Dendritic cell treated with granulocyte-macrophage colony-stimulating factor and Interleukin-4, amounts not matched to agents 40 ng/mL and 50 ng/mL, for 4 days (primary cell): ENCODE results near the gene ITPRID2.

Experiments used
- H3K27ac Mint-ChIP-seq: one replicate; pipeline ENCODE4 v1.8.0; 2022; ENCODE audit warnings: mild to moderate bottlenecking, mixed read lengths
- H3K27me3 Mint-ChIP-seq: one replicate; pipeline ENCODE4 v1.8.0; 2022; ENCODE audit warnings: mild to moderate bottlenecking, mixed read lengths
- H3K36me3 Mint-ChIP-seq: one replicate; pipeline ENCODE4 v1.8.0; 2022; ENCODE audit warnings: low read depth, mixed read lengths
- H3K4me1 Mint-ChIP-seq: one replicate; pipeline ENCODE4 v1.8.0; 2022; ENCODE audit warnings: low read depth, mixed read lengths
- H3K4me3 Mint-ChIP-seq: one replicate; pipeline ENCODE4 v1.8.0; 2022; ENCODE audit warnings: mild to moderate bottlenecking, moderate library complexity, mixed read lengths
- H3K9me3 Mint-ChIP-seq: one replicate; pipeline ENCODE4 v1.8.0; 2022; ENCODE audit warnings: mixed read lengths
- intact Hi-C: fragments of 100-400 bp; cut with micrococcal nuclease; formaldehyde crosslinking; loops from one replicate; pipeline ENCODE4 v1.15.0; 2022

The ITPRID2 gene

DNA sequence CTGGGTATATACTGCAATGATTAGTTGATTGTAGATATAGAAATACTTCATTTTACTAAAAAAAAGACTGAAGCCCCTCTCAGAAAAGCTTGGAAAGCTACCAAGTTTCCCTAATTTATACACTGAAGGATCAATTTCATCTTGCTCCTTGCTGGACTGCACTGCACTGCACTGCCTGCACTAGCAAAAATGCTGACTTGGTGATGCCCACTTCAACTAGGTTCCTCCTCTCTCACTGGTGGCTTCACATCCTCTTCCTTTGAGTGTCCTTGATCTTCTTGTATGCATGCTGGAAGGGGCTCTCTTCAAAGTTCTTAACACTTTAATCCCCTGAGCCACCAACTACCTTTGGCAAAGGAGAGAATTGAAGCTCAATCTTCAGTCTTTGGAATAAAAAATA is 31.7 kb upstream of the ITPRID2 start:
- no peaks in the 10 kb centered on the region for H3K9me3 Mint-ChIP-seq
- no peak overlapping the region for H3K4me3 Mint-ChIP-seq
- no peak overlapping the region for H3K27ac Mint-ChIP-seq
- H3K27me3 Mint-ChIP-seq = no peaks in the 10 kb centered on the region
- peaks cover 6% of the 10 kb centered on the region for H3K4me1 Mint-ChIP-seq
- H3K36me3 Mint-ChIP-seq = no peaks in the 10 kb centered on the region
- intact Hi-C loops = no loop called here

DNA sequence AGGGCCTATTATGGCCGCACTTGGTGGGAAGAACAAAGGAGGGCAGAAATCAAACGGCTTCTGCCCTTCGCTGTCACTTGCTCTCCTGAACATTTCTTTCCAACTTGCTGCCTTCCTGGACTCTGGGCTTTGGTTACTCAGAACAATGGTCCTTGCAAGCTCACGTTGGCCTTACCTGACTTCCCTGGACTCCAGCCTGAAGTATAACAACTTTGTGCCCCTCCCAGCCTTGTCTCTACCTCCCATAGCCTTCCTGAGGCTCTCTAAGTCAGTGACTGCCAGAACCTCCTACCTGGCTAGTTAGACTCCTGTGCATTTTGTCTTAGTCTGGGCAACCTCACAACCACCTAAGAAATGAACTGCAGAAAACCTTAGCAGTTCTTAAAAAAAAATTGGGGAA is 30.2 kb upstream of the ITPRID2 start:
- Mint-ChIP-seq H3K27ac (no peak overlapping the region), H3K27me3 (no peaks in the 10 kb centered on the region), H3K9me3 (no peaks in the 10 kb centered on the region), H3K4me3 (no peak overlapping the region), H3K36me3 (no peaks in the 10 kb centered on the region), H3K4me1 (peaks cover 6% of the 10 kb centered on the region)
- intact Hi-C loops = no loop called here

DNA sequence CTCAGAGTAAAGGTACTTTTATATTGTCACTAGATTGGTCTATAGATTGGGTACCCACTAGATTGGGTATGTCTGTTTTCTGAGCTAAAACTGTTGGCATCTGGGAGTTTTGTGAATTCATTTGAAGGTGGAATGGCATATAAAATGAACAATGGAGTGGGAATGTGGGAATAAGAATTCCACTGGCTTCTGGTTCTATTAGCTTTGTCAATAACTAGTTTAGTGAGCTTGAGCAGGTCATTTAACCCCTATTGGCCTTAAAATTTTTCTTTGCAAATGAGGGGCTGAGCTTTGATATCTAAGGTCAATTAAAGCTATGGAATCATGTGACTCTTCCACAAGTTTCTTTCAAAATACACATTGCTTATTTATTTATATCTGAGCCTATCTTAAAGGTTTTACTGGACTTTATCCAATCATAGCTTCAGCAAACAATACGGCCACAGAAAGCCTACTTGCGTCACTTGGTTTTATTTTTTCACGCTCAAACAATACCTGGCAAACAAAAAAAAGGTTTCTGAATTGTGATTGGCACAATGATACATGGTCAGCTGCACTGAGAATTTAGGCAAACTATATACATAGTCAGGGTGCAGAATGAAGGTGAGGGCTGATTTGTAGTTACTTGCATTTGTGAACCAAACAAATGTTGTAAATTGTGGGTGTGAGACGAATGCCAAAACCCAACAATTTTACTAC is 28.8 kb upstream of the ITPRID2 start:
- H3K27me3 Mint-ChIP-seq = no peaks in the 10 kb centered on the region

DNA sequence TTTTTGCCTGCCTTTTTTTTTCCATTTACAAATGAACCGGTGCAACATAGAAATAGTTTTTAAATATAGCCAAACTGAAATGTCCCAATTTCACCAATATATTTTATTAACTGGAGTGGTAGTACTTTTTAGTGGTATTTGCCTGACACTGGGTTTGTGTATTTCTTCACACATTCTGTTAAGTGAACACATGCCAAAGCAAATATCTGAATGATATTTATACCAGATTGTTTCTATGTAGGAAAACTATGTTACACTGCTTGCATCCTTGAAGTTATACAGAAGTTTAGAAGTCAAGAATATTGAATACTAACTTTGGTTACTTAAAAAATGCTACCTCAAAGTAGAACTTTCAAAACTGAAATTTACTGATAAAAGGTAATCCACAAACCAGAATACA is 19.4 kb upstream of the ITPRID2 start:
- Mint-ChIP-seq H3K4me1 (no peaks in the 10 kb centered on the region), H3K27me3 (no peaks in the 10 kb centered on the region), H3K27ac (no peak overlapping the region), H3K9me3 (no peaks in the 10 kb centered on the region), H3K36me3 (no peaks in the 10 kb centered on the region), H3K4me3 (no peak overlapping the region)
- intact Hi-C loops = no loop called here

More for the DNA sequence above, 28.8 kb upstream of the ITPRID2 start:
- Mint-ChIP-seq H3K4me3 (no peak overlapping the region), H3K9me3 (no peaks in the 10 kb centered on the region), H3K4me1 (peaks cover 6% of the 10 kb centered on the region), H3K36me3 (no peaks in the 10 kb centered on the region), H3K27ac (no peak overlapping the region)
- intact Hi-C loops = no loop called here

DNA sequence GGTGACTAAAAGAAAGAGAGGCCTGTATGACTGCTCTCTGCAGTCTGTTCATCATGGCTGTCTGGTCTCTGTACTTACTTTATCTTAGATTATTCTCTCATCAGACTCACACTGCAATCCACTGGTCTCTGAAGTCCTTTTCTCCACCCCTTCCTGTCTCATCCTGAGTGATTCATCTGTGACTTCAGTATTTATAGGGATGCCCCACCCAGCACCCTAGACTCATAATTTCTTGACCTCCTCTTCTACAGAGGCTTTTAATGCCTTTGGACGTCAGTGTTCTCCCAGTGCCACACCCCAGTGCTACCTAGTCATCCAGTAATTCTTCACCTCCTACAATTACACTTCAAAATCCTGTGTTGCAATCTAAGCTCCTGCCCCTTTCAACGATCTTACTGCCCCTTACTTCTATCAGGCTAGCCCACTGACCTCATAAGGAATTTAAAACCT is 14.9 kb upstream of the ITPRID2 start:
- Mint-ChIP-seq H3K4me1 (no peaks in the 10 kb centered on the region), H3K4me3 (no peak overlapping the region), H3K36me3 (no peaks in the 10 kb centered on the region), H3K27ac (no peak overlapping the region), H3K9me3 (no peaks in the 10 kb centered on the region), H3K27me3 (no peaks in the 10 kb centered on the region)
- intact Hi-C loops = no loop called here

DNA sequence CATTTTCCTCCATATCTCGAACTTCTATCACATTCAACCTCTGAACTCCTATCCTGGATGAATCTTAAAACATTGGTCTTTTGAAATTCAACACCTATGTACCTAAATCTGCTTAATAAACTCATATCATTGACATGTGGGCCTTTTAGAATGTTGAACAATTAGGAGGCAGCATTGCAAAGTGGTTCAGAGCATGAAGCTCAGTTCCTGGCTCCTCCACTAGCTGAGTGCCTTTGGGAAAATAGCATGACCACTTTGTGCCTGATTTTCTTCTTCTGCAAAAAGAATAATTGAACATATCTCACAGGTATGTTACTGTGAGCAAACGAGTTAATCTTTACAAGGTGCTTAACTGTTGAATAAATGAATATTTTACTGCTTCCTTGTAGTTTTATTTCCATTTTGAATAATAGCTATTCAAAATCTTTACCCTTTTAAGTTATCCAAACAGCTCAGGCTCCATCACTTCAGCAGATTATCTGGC is 14.3 kb upstream of the ITPRID2 start:
- no peaks in the 10 kb centered on the region for H3K36me3 Mint-ChIP-seq
- H3K4me3 Mint-ChIP-seq = no peak overlapping the region
- no peak overlapping the region for H3K27ac Mint-ChIP-seq
- no peaks in the 10 kb centered on the region for H3K27me3 Mint-ChIP-seq
- intact Hi-C loops = no loop called here
- no peaks in the 10 kb centered on the region for H3K9me3 Mint-ChIP-seq
- H3K4me1 Mint-ChIP-seq = no peaks in the 10 kb centered on the region

DNA sequence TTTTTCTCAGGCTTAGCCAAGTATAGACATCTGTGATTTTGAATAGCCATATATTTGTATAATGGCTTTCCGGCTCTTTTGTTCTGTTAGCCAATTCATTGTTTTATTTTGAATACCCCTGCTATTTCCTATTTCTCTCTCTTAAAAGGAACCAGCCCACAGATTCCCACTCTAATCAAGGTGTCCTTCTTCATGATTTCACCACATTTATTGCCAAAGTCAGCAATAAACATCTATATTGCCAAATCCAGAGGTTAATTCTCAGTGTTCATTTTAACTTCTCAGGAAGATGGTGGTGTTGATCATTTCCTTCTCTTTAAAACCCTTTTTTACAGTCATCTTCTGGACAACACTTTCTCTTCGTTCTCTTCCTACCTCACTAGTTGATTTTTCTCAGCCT is 13.1 kb upstream of the ITPRID2 start:
- Mint-ChIP-seq H3K4me1 (no peaks in the 10 kb centered on the region), H3K36me3 (no peaks in the 10 kb centered on the region), H3K27me3 (no peaks in the 10 kb centered on the region), H3K4me3 (no peak overlapping the region), H3K27ac (no peak overlapping the region), H3K9me3 (no peaks in the 10 kb centered on the region)
- intact Hi-C loops = no loop called here

DNA sequence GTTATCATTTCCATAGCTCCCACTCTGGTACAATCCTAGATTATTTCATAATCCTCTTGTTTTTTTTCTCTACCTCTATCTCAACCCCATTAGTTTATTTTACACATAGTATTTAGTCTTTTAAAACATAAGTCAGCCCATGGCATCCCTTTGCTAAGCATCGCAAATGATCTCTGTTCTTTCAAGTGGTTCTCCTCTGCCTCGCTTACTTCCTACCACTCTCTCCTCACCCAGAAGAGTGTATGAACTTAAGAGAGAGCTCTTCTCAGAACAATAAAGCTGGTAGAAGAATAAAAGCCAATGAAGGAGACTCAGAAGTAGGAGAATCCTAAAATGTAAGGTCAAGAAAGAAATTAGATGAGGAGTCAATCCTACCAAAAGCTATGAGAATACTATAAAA is 12.2 kb upstream of the ITPRID2 start:
- intact Hi-C loops = no loop called here
- no peaks in the 10 kb centered on the region for H3K9me3 Mint-ChIP-seq
- no peak overlapping the region for H3K4me3 Mint-ChIP-seq
- H3K36me3 Mint-ChIP-seq = no peaks in the 10 kb centered on the region
- H3K27ac Mint-ChIP-seq = no peak overlapping the region
- H3K27me3 Mint-ChIP-seq = no peaks in the 10 kb centered on the region
- no peaks in the 10 kb centered on the region for H3K4me1 Mint-ChIP-seq

DNA sequence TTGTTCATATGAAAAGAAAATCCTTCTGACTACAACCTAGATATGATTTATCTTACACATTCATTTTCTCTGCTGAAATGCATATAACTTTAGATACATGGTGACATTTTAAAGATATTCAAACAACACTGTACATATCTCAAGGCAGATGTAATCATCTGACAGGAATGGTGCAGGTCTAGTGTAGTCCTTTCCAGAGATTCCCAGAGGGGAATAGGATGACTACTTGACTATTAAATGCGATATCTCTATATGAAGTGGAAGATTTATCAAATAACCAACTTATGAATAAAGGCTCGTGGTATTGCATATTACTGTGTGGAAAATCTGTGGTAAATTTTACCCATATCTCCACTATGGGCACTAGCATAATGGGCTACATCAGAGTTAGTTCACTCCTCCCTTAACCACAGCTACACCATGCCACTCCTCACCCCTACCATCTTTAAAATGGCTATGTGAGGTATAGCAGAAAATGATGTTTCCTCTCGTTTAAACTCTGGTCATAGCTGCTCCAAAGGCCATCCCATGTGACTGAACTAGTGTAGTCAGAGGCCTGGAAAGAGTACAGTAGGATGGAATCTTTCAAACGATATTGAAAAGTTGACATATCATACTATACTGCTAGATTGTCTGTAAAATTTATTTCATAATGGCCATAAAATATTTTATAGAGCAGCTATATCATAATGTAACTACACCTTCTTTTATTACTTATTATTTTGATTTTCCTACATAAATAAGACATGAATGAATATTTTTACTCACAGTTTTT is 9.1 kb upstream of the ITPRID2 start:
- no peaks in the 10 kb centered on the region for H3K4me1 Mint-ChIP-seq
- H3K4me3 Mint-ChIP-seq = no peak overlapping the region
- H3K27ac Mint-ChIP-seq = no peak overlapping the region
- no peaks in the 10 kb centered on the region for H3K27me3 Mint-ChIP-seq
- H3K9me3 Mint-ChIP-seq = no peaks in the 10 kb centered on the region
- H3K36me3 Mint-ChIP-seq = no peaks in the 10 kb centered on the region
- intact Hi-C loops = no loop called here

DNA sequence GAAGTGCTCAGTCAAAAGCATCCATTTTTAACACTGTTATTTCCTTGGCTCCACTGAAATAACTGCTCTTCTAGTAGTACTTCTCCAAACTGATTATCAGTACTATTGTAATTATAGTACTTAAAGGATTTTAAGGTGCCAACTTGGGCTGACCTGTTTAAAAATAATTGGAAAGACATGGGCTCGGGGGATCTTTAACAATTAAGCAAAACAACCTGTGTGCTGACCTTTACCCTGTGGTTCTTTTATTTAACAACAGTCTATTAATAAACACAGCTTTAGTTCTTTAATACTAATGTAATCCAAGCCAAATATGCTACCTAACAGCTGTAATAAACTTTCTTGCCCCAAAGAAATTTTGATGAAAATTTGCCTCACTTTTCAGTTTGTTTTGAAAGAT is 6.9 kb upstream of the ITPRID2 start:
- Mint-ChIP-seq H3K9me3 (no peaks in the 10 kb centered on the region), H3K36me3 (no peaks in the 10 kb centered on the region), H3K27me3 (no peaks in the 10 kb centered on the region), H3K27ac (no peak overlapping the region), H3K4me1 (no peaks in the 10 kb centered on the region), H3K4me3 (no peak overlapping the region)
- intact Hi-C loops = no loop called here

DNA sequence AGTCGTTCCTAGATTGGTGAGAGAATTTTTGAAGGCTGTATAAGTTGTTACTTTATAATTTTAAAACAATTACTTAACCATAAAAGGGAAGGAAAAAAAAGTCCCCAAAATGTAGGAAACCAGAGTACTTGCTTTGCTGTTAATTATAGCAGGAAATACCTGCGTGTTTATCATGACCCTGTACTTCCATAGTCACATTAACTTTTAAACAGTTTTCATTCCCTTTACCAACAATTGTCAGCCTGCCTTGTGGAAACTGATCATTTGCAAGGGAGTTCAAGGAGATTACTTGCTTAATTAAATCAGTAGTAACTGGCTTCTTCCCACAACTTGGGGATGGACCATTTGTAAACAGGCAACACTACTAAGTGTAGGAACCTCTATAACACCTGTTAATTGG is 6.4 kb upstream of the ITPRID2 start:
- no peaks in the 10 kb centered on the region for H3K4me1 Mint-ChIP-seq
- H3K27ac Mint-ChIP-seq = no peak overlapping the region
- no peaks in the 10 kb centered on the region for H3K27me3 Mint-ChIP-seq
- H3K36me3 Mint-ChIP-seq = no peaks in the 10 kb centered on the region
- no peak overlapping the region for H3K4me3 Mint-ChIP-seq
- H3K9me3 Mint-ChIP-seq = no peaks in the 10 kb centered on the region
- intact Hi-C loops = no loop called here

DNA sequence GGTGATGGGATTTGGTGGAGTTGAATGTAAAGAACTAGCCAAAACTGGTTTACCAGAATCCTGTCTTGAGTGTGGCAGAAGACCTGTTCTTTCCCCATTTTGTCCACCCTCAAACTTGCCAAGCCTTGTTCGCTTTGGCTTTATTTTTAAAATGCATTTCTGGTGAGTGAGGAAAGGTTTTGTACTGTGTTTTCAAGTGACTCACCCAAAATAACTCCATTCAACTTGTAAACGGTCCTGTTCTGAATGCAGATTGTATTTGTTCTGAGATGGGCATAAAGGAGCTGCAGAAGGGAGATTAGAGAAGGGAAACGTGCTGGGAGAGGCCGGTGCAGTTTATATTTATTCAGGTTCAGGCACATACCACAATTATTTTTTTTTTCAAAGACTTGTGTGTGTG is 5.3 kb upstream of the ITPRID2 start:
- H3K9me3 Mint-ChIP-seq = no peaks in the 10 kb centered on the region
- peaks cover 4% of the 10 kb centered on the region for H3K4me1 Mint-ChIP-seq
- no peak overlapping the region for H3K27ac Mint-ChIP-seq
- intact Hi-C loops = no loop called here
- no peak overlapping the region for H3K4me3 Mint-ChIP-seq
- no peaks in the 10 kb centered on the region for H3K36me3 Mint-ChIP-seq
- H3K27me3 Mint-ChIP-seq = no peaks in the 10 kb centered on the region

DNA sequence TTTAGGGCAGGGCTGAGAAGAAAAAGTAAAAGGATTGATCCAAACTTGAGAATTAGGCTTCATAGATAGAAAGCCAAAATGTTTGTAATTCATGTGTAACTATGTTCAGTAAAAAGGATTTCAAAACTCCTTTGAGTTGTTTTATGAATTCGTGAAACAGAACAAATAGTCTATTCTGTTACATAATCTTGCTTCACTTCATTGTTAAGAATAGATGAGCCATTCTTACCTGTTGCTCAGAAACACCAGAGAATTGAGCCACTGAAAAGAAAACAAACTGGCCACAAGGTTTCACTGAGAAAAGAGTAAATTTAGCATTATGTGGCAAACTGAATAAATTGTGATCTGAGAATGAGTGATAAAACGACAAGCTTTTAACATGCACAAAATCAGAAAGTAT is 4.5 kb upstream of the ITPRID2 start:
- intact Hi-C loops = no loop called here
- H3K27me3 Mint-ChIP-seq = no peaks in the 10 kb centered on the region
- peaks cover 6% of the 10 kb centered on the region for H3K4me1 Mint-ChIP-seq
- H3K36me3 Mint-ChIP-seq = peaks cover 4% of the 10 kb centered on the region
- H3K9me3 Mint-ChIP-seq = no peaks in the 10 kb centered on the region
- H3K4me3 Mint-ChIP-seq = no peak overlapping the region
- no peak overlapping the region for H3K27ac Mint-ChIP-seq

DNA sequence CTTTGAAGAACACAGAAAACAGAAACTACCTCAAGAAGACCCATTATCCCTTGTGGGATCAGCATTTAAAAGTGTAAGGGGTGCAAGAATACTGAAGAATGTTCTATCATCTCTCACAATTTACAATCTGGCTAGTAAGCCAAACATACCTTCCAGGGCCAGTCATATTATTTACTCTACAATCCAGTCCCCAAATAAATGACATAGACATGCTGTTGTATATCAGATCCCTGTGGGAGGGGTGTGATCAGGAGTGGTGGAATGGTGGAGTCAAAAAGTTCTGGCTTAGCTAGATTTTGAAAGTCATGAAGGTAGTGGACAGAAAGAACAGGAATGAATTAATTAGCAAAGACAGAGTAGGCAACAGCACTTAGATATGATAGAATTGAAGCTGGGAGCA is 1.8 kb upstream of the ITPRID2 start:
- H3K9me3 Mint-ChIP-seq = no peaks in the 10 kb centered on the region
- no peak overlapping the region for H3K4me3 Mint-ChIP-seq
- intact Hi-C loops = loop anchor here (10.0 kb wide), 1 partner anchor 905 kb away; the partner anchor contains the start of gene UBE2E3
- H3K36me3 Mint-ChIP-seq = peaks cover 15% of the 10 kb centered on the region
- no peak overlapping the region for H3K27ac Mint-ChIP-seq
- no peaks in the 10 kb centered on the region for H3K27me3 Mint-ChIP-seq
- H3K4me1 Mint-ChIP-seq = peaks cover 18% of the 10 kb centered on the region
